ENCODE measurements around the gene C2orf92. TPM values are rescaled to one million over a fixed set of nuclear protein-coding genes. Genes with fewer than 3 reads are reported as not detected.

C2orf92 gene
- total RNA-seq, 1 donor from 2014 or later = 17.7 TPM

DNA sequence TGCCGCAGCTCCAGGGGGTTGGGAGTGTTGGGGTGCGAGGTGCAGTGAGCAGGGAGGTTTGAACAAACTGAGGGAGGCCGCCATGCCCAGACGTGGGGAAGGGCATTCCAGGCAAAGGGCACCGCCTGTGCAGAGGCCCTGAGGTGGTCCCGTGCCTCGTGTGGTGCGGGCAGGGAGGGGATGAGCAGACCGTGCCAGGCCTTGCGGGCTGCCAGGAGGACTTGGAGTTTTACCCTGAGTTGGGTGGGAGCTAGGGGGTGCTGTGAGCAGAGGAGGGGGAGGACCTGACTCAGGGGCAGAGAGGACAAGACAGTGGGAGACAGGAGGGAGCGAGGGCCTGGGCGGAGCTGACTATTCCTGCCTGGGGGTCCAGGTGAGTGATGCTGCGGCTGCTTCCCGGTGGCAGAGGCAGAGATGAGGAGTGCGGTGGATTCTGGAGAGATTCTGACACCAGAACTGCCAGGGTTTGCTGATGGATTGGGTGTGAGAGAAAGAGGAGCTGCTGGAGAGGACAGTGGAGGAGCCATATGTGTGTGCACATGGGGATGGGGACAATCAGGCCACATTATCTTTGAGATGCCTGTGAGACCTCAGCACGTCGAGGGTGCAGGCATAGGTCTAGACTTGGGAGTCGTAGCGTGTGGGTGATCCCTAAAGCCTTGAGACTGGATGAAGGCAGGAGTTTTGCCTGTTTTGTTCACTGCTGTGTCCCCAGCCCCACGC is 67.3 kb downstream of the C2orf92 start:
- intact Hi-C loops (cut with DNase I) = no loop called here
- no peak for DNase-seq (ENCODE audit: low spot score)
- ATAC-seq = no peak

DNA sequence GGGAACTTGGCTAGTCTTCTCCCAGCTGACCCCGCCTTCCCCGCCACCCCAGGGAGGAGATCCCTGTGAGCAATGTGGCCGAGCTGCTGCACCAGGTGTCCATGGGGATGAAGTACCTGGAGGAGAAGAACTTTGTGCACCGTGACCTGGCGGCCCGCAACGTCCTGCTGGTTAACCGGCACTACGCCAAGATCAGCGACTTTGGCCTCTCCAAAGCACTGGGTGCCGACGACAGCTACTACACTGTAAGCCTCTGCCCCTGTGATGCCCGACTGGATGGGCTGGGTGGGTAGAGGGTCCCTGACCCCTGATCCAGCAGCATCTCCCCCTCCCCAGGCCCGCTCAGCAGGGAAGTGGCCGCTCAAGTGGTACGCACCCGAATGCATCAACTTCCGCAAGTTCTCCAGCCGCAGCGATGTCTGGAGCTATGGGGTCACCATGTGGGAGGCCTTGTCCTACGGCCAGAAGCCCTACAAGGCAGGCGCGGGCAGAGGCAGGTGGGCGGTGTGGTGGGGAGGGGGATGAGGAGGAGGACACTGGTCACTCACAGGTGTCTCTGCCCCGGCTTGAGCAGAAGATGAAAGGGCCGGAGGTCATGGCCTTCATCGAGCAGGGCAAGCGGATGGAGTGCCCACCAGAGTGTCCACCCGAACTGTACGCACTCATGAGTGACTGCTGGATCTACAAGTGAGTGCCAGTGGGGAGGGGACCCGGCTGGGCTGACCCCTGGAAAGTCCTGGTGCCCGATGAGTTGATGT is 68.1 kb downstream of the C2orf92 start:
- DNase-seq (ENCODE audit: low spot score) (no peak), ATAC-seq (no peak)
- intact Hi-C loops (cut with DNase I) = no loop called here

DNA sequence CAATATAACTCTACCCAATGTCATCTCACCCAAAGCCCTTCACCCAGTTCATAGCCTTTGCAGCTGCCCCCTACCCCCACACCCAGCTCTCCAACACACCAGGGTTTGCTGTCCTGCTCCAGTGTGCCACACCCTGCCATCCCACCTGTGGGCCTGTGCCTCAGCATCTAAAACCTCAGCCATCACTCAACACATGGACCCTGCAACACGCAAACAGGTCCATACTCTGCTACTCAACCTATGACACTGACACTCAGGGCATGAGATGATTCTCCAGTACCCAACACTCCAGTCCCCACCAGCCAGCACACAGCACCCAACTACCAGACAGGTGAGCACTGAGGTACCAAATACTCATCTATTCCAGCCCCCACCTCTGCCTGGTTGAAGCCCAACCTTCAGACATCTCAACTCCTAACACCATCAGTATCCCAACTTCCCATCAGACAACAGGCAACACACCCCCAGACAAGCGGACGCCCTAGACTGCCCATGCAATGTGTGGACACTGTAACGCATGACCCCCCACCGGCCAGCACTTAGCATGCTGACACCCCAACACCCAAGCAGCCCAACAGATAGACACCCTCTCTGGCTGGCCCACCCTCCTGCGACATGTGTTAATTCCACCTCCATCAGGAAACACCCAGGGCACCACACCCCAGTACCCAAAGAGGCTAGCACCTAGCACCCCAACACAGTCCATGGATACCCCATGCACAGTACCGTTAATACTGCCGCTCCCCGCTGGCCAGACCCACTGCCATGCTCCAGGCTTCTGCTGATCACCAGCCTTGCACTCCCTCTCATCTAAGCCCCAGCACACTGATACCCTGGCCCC is 68.9 kb downstream of the C2orf92 start:
- ATAC-seq = no peak
- intact Hi-C loops (cut with DNase I) = no loop called here
- DNase-seq (ENCODE audit: low spot score) = no peak

DNA sequence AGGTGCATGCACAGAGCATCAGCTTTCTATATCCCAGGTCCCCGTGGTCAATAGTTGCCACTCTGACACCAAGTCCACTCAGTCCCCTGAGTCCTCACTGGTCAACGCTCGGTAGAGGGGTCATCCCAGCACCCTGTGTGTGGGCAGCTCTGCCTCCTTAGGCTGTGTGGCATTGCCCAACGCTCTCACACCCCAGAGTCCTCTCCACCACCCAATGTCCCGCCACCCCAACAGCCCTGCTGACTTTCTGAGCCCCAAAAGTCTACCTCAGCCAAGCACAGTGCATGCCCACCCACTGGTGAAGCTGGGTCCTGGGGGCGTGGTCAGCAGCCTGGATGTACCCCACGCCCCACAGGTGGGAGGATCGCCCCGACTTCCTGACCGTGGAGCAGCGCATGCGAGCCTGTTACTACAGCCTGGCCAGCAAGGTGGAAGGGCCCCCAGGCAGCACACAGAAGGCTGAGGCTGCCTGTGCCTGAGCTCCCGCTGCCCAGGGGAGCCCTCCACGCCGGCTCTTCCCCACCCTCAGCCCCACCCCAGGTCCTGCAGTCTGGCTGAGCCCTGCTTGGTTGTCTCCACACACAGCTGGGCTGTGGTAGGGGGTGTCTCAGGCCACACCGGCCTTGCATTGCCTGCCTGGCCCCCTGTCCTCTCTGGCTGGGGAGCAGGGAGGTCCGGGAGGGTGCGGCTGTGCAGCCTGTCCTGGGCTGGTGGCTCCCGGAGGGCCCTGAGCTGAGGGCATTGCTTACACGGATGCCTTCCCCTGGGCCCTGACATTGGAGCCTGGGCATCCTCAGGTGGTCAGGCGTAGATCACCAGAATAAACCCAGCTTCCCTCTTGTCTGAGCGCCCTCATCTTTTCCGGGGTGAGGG is 69.7 kb downstream of the C2orf92 start:
- no peak for ATAC-seq
- DNase-seq (ENCODE audit: low spot score) = no peak
- intact Hi-C loops (cut with DNase I) = no loop called here

DNA sequence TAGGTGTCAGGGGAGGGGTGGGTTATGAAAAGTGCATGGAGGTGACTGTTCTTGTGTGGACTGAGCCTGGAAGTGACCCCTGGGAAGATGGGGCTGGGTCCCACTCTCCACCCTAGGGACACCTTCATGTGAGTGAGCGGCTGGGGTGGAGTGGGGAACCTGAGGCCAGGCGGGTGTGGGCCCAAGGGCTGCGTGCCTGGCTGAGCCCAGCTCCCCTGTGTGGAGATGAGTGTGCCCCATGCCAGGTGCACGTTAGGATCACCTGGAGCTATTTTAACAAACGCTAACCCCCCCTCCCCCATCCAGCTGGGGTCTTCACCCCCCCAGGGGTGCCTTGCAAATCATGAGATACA is 70.4 kb downstream of the C2orf92 start:
- DNase-seq (ENCODE audit: low spot score) (no peak), ATAC-seq (no peak)
- intact Hi-C loops (cut with DNase I) = no loop called here

DNA sequence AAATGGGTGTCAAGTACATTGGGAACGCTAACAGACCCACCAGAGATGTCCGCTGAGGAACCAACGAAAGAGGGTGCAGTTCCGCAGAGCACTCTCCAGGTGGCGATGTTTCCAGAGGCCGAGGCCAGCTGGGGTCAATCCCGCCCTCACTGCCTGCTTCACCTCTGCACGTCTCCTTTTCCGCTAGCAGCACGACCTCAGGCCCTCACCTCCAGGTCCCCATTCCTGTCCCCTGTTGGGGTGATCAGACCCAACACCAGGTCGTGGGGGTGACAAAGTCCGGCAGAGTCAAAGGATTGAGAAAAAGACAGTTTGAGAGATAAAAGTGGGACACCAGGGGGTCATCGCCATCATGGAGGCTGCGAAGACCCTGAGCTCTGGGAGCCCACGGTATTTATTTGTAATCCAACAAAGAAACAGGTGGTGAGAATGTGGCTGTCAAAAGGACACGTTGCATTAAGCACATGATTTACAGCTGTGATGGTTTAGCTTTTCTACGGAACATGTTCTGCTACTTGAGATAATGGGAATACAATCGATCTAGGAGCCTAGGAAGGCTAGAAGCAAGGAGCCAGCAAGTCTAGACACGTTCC is 71.2 kb downstream of the C2orf92 start:
- peak; percentile 42 for ATAC-seq
- no peak for DNase-seq (ENCODE audit: low spot score)
- intact Hi-C loops (cut with DNase I) = no loop called here

DNA sequence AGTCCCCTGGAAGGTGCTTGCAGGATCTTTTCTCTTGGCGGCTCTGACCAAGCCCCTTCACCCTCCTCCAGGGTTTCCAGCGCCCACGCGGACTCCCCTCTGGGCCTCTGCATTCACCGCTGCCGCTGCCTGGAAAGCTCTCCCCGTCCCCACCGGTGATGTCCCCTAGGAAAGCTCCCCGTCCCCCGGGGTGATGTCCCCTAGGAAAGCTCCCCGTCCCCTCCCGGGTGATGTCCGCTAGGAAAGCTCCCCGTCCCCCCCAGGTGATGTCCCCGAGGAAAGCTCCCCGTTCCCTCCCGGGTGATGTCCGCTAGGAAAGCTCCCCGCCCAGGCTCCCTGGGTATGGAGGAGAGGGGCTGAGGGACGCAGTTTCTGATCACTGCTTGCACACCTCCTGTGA is 71.7 kb downstream of the C2orf92 start:
- no peak for DNase-seq (ENCODE audit: low spot score)
- intact Hi-C loops (cut with DNase I) = no loop called here
- ATAC-seq = no peak

DNA sequence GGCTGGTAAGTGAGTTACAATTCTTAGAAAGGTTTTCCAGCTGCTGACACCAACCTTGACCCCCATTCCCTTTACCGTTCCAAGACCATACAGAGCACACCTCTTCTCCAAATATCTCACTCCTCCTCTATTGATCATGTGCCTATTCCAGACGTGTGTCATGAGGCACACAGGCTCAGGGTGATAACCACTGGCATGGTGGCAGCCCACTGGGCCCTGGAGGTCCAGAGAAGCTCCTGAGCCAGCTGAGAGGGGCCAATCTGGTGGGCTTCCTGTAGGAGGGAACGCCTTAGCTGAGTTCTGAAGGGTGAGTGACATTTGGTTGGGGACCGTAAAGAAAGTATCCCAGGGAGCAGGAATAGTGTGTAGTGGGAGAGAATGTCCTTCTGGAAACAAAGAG is 72.2 kb downstream of the C2orf92 start:
- no peak for ATAC-seq
- DNase-seq (ENCODE audit: low spot score) = no peak
- intact Hi-C loops (cut with DNase I) = no loop called here

DNA sequence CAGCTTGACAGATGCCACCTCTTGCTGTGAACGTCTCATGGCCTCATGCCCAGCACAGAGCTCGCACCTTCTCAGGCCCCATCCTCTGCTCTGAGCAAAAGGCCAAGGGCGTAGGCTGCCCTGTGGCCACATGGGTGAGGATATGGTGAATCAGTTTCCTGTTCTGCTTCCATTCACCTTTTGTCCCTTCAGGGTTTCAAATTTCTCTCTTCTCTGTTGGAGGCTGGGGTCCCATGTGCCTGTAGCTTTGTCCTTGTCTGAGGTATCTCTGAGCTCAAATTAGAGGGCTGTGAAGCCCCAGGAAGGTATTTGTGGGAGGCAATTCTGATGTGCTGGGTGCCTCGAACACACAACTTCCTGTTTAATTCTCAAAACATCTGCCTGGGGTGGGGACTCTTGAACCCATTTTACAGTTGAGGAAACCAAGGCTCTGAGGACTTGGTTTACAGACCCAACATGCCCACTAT is 72.9 kb downstream of the C2orf92 start:
- intact Hi-C loops (cut with DNase I) = no loop called here
- DNase-seq (ENCODE audit: low spot score) = no peak
- ATAC-seq = no peak

DNA sequence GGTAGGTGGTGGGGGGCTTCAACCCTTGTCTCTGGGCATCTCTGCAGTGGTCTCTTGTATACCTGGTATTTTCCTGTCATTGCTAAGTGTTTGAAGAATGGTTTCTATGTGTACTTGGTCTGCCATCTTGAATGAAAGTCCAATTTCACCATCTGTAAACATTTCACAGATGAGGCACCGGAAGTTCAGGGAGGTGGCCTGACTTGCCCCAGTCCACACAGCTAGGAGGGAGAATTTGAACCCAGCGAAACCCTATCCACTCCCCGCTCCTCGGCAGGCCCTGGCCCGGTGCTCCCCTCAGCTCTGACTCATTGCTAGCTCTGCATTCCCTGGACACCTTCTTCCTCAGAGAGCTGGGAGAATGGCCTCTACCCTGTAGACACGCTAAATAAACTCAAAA is 74.4 kb downstream of the C2orf92 start:
- intact Hi-C loops (cut with DNase I) = no loop called here
- ATAC-seq = no peak
- DNase-seq (ENCODE audit: low spot score) = no peak

DNA sequence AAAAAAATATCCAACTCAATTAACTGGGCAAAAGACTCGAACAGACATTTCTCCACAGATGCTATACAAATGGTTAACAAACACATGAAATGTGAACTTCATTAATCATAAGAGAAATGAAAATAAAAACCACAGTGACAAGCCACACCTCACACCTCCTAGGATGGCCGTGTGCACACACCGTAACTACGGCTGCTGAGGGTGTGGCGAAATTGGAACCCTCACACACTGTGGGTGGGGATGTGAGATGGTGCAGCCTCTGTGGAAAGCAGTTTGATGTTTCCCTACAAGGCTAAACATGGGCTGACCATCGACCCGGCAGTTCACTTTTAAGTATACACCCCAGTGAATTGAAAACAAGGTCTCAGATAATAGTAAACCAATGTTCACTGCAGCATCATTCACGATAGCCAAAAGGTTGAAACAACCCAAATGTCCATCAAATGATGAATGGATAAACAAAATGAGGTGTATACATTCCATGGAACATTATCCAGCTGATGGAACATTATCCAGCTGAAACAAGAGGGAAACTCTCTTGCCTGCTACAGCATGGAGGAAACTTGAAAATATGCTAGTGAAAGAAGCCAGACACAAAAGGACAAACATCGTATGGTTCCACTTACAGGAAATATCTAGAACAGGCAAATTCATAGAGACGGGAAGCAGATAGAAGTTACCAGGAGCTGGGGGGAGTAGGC is 76.1 kb downstream of the C2orf92 start:
- intact Hi-C loops (cut with DNase I) = no loop called here
- no peak for ATAC-seq
- no peak for DNase-seq (ENCODE audit: low spot score)

DNA sequence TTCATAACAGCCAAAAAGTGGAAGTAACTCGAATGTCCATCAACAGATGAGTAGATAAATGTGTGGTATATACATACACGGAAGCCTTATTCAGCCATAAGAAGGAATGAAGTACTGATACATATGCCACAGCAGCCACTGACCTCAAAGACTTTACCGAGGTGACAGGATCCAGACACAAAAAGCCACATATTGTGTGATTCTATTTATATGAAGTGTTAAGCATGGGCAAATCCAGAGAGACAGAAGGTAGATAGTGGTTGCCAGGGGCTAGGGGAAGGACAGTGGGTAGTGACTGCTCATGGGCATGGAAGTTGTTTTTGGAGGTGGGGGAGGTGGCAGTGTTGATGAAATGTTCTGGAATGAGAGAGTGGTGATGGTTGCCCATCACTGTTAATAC is 77.8 kb downstream of the C2orf92 start:
- ATAC-seq (no peak), DNase-seq (ENCODE audit: low spot score) (no peak)
- intact Hi-C loops (cut with DNase I) = no loop called here

DNA sequence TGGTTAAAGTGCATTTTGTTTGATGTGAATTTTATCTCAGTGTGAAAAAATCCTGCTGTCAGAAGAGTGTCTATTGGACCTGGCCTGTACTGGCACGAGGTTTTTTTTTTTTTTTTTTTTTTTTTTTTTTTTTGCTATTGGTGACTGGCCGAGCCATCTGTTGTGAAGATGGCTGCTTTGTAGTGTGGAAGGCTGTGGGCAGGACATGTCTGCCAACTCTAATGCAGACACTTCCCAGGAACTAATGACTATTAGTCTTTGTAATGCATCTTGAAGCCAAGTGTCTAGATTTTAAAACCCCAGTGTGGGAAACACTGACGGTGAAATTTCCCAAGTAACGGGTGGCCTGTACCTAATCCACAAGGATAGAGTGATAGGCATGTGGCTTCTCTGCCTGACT is 78.2 kb downstream of the C2orf92 start:
- ATAC-seq (no peak), DNase-seq (ENCODE audit: low spot score) (no peak)
- intact Hi-C loops (cut with DNase I) = no loop called here

DNA sequence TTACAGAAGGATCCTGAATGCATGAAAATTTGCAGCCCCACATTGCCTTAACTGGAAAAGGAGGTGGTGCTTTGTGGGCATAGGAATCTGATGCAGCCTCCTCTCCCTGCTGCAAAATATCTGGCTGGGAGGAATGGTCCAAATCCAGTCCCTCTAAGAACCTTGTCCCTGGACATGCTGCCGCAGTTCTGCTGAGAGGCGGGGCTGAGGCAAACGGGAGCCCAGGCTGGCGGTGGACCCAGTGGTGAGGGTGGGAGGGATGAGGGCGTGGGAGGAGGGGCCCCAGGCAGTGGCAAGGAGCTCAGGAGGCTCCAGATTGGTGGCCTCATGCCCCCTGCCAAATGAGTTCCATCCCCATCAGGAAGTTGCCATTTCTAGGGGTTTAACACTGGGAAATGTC is 80.1 kb downstream of the C2orf92 start:
- intact Hi-C loops (cut with DNase I) = no loop called here
- DNase-seq (ENCODE audit: low spot score) (no peak), ATAC-seq (no peak)

DNA sequence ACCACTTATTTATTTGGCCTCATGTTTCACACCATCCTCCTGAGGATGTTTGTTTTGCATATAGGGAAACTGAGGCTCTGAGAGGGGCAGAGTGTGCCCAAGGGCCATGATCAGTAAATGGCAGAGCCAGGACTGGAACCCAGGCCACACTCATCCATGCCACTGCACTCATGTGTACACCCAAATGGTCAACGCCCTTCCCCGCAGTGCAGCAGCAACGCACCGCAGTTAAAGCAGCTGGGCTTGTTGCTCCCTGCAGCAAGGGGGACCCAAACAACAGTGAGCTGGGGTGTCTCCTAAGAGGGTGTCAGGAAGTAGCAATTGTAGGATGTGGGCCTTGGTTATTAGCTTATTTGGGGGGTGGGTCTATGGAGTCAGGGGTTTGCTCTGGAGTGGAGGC is 80.5 kb downstream of the C2orf92 start:
- ATAC-seq = no peak
- DNase-seq (ENCODE audit: low spot score) = no peak
- intact Hi-C loops (cut with DNase I) = no loop called here

DNA sequence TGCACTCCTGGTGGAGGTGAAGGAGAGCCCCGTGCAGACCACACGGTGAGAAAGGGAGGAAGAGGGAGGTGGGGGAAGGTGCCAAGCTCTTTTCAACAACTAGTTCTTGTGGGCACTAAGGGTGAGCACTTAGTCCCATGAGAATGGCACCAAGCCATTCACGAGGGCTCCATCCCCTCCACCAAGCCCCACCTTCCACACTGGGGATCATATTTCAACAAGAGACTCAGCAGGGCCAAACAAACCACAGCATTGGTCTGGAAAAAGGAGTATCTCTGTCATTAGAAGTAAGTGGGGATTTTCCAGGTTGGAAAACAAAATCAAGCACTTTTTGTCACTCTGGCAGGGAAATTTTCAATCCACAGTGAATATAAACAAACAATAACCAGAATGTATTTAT is 82.2 kb downstream of the C2orf92 start:
- no peak for ATAC-seq
- intact Hi-C loops (cut with DNase I) = no loop called here

More for the DNA sequence above, 82.2 kb downstream of the C2orf92 start:
- DNase-seq (ENCODE audit: low spot score) = no peak
